CD4-positive, alpha-beta T cell treated with Interferon alpha-2 for 1 hour (primary cell): Measurements from ENCODE around the gene SH3BP2.

Source experiments
- DNase-seq, 2 donors: peaks; one replicate each; pipeline ENCODE4 v3.0.0-alpha.2; 2020 to 2022

Gene SH3BP2

GRCh38 chr4:2834001-2834921 lies 41.4 kb downstream of the SH3BP2 start:
- DNase-seq: no peak

DNA sequence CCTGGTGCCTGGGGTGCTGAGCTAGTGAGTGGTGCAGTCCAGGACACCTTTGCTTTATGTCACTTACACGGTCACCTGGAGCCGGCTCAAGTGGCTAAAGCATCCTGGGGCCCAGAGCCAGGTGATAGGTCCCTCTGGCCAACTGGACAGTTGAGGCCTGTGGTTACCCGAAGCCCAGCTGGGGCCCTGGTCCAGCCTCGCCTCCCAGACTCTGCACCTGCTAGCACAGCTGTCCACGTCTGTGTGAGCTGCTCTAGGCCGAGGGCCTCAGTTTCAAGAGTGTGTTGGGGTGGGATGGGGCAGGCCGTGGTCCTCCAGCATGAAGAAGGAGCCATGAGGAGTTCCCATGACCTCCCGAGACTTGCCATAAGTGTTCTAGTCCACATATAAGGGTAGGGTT lies 43.1 kb downstream of the SH3BP2 start:
- DNase-seq: no peak

DNA sequence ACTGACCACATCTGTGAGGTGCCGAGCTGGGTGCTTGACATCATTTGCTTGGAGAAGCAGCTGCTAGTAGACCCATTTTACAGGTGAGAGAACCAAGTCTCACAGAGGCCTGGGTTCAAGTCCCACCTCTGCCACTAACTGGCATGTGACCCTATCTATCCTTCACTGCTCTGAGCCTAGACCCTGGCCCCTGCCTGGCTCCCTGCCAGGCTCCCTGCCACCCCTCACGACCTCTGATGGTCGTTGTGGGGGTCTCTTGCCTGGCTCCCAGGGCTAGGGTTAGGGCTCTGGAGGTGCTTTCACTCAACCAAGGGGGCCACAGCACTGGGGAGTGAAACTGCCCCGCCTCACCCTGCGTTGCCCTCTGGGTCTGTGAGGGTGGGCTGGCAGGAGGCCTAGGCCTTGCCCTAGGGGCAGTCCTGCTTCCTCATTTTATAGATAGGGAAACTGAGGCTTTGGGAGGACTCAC lies 43.5 kb downstream of the SH3BP2 start:
- DNase-seq: no peak

DNA sequence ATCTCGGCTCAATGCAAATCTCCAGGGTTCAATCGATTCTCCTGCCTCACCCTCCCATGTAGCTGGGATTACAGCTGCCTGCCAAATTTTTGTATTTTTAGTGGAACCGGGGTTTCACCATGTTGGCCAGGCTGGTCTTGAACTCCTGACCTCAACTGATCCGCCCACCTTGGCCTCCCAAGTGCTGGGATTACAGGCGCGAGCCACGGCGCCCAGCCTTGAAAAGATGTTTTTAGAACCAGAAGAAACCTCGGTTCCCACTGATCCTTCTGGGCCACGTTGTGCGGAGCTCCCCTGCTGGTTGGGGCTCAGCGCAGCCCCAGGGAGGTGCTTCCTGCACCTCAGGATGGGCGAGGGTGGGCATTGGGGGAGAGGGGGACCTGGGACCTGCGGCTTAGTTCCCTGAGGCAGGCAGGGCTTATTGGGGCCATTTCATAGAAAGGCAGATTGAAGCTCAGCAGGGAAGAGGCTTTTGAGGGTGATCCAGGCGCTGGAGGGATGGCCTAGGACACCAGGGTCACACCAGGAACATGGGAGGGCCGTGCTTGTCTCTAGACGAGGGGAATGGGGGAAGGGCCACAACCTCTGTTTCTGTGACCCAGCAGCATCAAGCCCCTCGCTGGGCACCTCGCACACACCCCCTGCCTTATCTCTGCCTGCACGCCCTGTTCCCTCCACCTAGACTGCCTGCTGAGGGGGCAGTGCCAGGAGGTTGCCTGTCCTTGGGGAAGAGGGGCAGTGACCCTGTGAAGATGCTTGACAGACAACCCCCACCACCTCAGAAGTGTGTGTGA lies 44.4 kb downstream of the SH3BP2 start:
- no peak for DNase-seq

- peak; percentile 74 to 80 for DNase-seq
Observed at GRCh38 chr4:2837904-2838496, 45.1 kb downstream of the SH3BP2 start.

DNA sequence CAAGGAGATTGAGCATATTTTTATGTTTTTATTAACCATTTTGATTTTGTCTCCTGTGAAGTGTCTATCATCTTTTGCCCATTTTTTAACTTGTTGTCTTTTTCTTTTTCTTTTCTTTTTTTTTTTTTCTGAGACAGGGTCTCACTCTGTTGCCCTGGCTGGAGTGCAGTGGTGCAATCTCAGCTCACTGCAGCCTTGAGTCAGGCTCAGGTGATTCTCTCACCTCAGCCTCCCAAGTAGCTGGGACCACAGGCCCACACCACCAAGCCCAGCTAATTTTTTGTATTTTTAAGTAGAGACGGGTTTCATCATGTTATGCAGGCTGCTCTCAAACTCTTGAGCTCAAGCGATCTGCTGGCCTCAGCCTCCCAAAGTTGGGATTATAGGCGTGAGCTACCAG lies 46.2 kb downstream of the SH3BP2 start:
- DNase-seq: no peak

DNA sequence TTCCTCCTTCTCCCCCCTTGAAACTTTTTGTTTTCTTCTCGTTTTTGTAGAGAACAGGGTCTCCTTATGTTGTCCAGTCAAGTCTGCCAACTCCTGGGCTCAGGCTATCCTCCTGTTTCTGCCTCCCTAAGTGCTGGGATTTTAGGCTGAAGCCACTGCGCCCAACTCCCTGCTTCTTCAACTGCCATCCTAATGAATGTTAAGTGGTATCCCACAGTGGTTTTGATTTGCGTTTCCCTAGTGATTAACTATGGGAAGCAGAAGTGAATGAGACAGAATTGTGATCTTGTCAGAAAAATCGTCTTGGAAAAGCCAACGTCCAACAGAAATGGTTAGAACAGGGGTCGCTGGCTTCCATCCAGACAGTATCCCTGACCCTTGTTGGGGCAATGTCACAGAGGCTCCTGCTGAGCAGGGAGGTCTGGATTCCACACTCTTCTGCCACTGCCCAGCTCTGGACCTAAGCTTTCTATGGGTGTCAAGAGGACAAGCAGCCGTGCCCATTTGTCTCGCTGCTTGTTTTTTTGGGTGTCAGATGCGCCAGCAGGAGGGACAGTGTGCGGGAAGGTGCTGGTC lies 49.9 kb downstream of the SH3BP2 start:
- DNase-seq: no peak

GRCh38 chr4:2843263-2843940 lies 50.5 kb downstream of the SH3BP2 start, which contains the start of gene ADD1:
Gene ADD1, plus strand, starts transcription at chr4:2843844. Its CDS starts 32,072 bp downstream, at chr4:2875916.
- DNase-seq: peak; percentile 90 to 97

DNA sequence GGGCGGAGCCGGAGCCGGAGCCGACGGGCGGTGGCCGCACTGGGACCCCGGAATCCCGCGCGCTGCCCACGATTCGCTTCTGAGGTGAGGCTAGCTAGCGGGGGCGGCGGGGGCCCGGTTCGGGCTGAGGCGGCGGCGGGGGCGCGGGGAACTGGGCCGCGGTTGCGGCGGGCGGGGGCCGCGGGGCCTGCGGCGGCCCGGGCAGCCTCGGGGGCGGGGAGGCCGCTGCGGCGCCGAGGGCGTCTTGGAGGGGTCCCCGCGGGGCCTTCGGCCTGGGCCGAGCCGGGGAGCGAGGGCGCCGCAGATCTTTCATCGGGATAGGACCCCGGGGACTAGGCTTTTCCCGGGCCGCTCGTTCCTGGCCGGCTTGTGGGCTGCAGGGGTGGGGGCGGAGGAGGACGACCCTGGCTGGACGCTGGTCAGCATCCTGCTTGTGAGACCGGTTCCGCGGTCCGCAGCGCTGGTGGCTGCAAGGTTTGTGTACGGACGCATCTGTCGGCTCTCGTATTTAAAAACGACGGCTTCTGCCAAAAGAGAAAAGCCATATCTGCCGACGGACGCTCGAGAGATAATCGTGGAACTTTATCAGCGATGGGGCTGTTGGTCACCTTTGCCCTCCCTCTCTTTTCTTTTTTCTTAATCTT lies 51.2 kb downstream of the SH3BP2 start:
- DNase-seq: no peak

- no peak for DNase-seq
Observed at GRCh38 chr4:2846172-2846571, 53.3 kb downstream of the SH3BP2 start.

GRCh38 chr4:2847302-2847871 lies 54.5 kb downstream of the SH3BP2 start:
- DNase-seq: no peak

GRCh38 chr4:2848449-2848848 lies 55.6 kb downstream of the SH3BP2 start:
- no peak for DNase-seq

DNA sequence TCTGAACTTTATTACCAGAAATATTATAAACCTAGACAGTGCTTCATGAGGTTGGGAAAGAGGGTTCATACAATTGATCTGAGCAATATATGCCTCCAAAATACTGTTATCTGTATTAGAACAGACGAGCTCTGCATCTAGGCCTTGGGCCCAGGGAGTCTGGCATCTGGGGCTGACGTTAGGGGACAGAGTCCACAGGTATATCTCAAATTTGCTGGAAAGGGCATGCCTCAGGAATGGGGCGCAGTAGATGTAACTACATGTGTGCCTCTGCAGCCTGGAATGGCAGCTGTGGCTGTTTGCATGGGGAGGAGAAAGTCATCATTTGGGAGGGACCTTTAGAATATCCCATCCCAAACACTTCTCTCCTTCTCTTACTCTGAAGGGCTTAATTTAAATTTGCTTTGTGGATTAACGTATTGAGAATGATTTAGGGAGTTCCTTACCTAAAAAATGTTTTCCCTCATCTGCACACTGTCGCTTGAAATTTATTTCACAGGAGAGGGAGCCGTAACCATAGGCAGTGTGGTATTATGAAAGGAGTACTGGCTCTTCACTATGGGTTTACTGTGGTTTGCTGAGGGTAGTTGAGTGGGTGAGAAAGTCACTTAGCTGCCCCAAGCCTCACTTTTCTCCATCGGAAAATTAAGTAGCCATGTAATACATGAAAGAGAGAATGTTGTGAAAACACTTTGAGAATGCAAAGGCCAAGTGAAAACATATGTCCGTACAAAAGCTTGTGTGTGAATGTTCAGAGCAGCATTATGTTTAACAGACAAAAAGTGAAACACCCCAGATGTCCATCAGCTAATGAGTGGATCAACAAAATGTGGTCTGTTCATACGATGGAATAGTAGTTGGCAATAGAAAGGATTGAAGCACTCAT lies 56.6 kb downstream of the SH3BP2 start:
- DNase-seq: no peak

GRCh38 chr4:2850966-2851798 lies 58.3 kb downstream of the SH3BP2 start:
- no peak for DNase-seq

DNA sequence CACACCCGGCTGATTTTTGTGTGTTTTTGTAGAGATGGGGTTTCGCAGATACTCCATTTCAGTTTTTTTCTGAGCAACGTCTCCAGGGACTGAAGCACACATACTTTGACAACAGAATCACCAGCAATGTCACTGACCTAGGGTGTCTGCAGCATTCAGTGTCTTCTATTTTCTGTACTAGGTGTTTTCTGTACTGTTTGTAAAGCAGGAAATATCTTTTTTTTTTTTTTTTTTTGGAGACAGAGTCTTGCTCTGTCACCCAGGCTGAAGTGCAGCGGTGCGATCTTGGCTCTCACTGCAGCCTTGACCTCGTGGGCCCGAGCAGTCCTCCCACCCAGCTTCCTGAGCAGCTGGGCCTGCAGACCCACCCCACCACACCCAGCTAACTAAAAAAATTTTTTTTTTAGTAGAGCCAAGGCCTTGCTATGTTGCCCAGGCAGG lies 59.6 kb downstream of the SH3BP2 start:
- peak in 1 of 2 donors; percentile 59 for DNase-seq

GRCh38 chr4:2855584-2855983 lies 62.7 kb downstream of the SH3BP2 start:
- DNase-seq: no peak

GRCh38 chr4:2856266-2856665 lies 63.4 kb downstream of the SH3BP2 start:
- no peak for DNase-seq

DNA sequence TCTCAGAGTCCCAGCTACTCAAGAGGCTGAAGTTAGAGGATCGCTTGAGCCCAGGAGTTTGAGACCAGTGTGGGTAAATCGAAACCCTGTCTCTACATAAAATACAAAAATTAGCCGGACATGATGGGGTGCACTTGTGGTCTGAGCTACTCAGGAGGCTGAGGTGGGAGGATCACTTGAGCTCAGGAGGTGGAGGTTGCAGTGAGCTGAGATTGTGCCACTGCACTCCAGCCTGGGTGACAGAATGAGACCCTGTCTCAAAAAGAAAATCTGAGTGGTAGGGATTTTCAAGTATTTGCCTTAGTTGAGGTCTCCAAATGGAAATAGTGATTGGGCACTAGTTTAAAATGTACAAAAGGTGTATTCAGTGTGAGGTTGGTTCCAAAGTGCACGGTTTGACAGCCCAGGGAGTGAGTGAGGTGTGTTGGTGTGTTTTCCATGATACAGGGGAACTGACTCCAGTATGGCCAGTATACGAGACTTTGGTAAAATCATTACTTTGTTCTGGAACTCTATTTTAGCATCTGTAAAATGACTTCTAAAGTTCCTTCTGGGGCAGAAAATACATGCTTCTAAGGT lies 64.6 kb downstream of the SH3BP2 start:
- DNase-seq: no peak
